GM06990 (cell line): Measurements from ENCODE around the gene KCNJ11.
A peak's percentile ranks its signal among the peaks of the same experiment; 100 is the strongest.

Source experiments
- DNase-seq: peaks from one replicate; pipeline ENCODE4 v3.0.0-alpha.2; 2011; ENCODE audit not compliant: insufficient read length; ENCODE audit errors: extremely low read depth
- H3K27me3 ChIP-seq: replicated peaks from 2 replicates; pipeline ENCODE4 v1.6.0; 2011; ENCODE audit warnings: low read length; ENCODE audit not compliant: control insufficient read depth, insufficient read depth
- H3K36me3 ChIP-seq: 2 replicates; pipeline ENCODE4 v1.5.1; 2011; ENCODE audit warnings: low read length; ENCODE audit not compliant: control insufficient read depth, insufficient read depth
- H3K4me3 ChIP-seq: replicated peaks from 2 replicates; pipeline ENCODE4 v1.5.1; 2011; ENCODE audit warnings: low read depth, mild to moderate bottlenecking, control low read depth, low read length
- CTCF ChIP-seq: IDR thresholded peaks from 2 replicates; pipeline ENCODE4 v1.5.1; 2011; ENCODE audit warnings: low read length, control low read depth, mild to moderate bottlenecking, inconsistent platforms; ENCODE audit not compliant: insufficient read depth, poor library complexity, severe bottlenecking

KCNJ11 gene

GRCh38 chr11:17385492-17385891, 3.0 kb downstream of the KCNJ11 start:
- Histone ChIP-seq H3K36me3 (no peaks in the 10 kb centered on the region), H3K4me3 (no peak overlapping the region), H3K27me3 (no peaks in the 10 kb centered on the region; the same call in 1 of the 2 replicates)
- no peak for TF ChIP-seq CTCF
- no peak for DNase-seq

DNA sequence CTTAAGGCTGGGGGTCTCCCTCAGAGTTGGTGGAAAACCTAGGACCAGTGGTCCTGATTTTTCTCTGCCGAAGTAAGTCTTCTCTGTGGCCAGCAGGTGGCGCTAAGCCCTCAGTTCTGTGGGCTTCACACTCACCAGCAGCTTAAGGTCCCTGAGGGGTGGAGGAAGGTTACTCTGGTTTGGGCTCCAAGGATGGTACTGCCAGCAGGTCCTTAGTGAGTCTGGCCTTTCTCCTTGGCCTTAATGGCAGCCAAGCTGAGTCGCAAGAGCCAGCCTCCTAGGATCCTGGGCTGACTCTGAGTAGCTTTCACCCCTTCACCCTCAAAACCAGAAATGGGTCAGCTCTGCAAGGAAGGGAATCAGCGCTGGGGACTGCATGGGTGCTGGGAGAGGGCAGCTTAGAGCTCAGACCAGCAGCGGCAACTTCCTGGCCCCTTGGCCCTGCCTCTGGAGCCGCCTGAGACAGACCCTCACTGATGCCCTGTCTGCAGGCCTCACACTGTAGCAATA, 4.4 kb downstream of the KCNJ11 start:
- TF ChIP-seq CTCF, result peak; percentile 88
- Histone ChIP-seq H3K36me3 (no peaks in the 10 kb centered on the region), H3K27me3 (no peaks in the 10 kb centered on the region), H3K4me3 (no peak overlapping the region)
- peak; percentile 37 for DNase-seq

GRCh38 chr11:17383461-17383860, 5.0 kb downstream of the KCNJ11 start:
- Histone ChIP-seq H3K36me3 (no peaks in the 10 kb centered on the region), H3K4me3 (no peak overlapping the region), H3K27me3 (no peaks in the 10 kb centered on the region)
- no peak for DNase-seq
- TF ChIP-seq CTCF, result no peak

- Histone ChIP-seq H3K36me3 (no peaks in the 10 kb centered on the region), H3K27me3 (no peaks in the 10 kb centered on the region), H3K4me3 (no peak overlapping the region)
- TF ChIP-seq CTCF, result no peak
- no peak for DNase-seq
Measured at GRCh38 chr11:17382046-17382728, 6.3 kb downstream of the KCNJ11 start.

DNA sequence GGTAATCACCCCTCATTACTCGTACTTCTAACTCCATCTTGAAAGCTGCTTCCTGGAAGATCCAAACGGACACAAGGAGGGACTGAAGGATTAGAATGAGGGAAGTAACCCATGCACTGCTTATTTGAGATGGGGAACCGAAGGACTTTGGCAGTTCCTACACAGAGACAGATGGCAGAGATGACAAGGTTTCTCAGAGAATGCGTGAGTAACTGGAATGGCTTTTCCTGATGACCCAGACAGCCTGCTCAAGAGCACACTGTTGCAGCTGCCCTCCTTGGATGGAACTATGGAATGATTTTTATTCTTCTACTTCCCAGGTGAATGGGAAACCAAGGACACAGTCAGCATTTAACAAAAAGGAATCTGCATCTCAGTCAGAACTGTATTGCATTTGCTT, 7.3 kb downstream of the KCNJ11 start:
- no peak overlapping the region for H3K4me3 ChIP-seq
- TF ChIP-seq CTCF, result no peak
- H3K27me3 ChIP-seq, result no peaks in the 10 kb centered on the region
- DNase-seq, result no peak
- H3K36me3 ChIP-seq, result no peaks in the 10 kb centered on the region
